Parathyroid adenoma (tissue), 2 donors: ENCODE results near the gene LY6G5C.

Experiments
- H2AFZ ChIP-seq: fragments of 300-600 bp; sonication (generic); one replicate; pipeline ENCODE4 v1.7.0; 2017; ENCODE audit warnings: antibody characterized with exemption, mild to moderate bottlenecking
- H3K27ac ChIP-seq: fragments of 300-600 bp; sonication (generic); one replicate; pipeline ENCODE4 v1.7.0; 2017
- H3K27me3 ChIP-seq: fragments of 300-600 bp; sonication (generic); one replicate; pipeline ENCODE4 v1.7.0; 2017; ENCODE audit warnings: low read length; ENCODE audit not compliant: control insufficient read depth, insufficient read depth
- H3K36me3 ChIP-seq: fragments of 300-600 bp; sonication (generic); one replicate; pipeline ENCODE4 v1.7.0; 2017; ENCODE audit warnings: low read length; ENCODE audit not compliant: control insufficient read depth, insufficient read depth
- H3K4me1 ChIP-seq: fragments of 300-600 bp; sonication (generic); one replicate; pipeline ENCODE4 v1.7.0; 2017; ENCODE audit warnings: control low read depth
- H3K4me2 ChIP-seq: fragments of 300-600 bp; sonication (generic); one replicate; pipeline ENCODE4 v1.7.0; 2017; ENCODE audit warnings: low read length
- H3K4me3 ChIP-seq: fragments of 300-600 bp; sonication (generic); one replicate; pipeline ENCODE4 v1.7.0; 2017; ENCODE audit warnings: low read depth, low read length
- H3K79me2 ChIP-seq: fragments of 300-600 bp; sonication (generic); one replicate; pipeline ENCODE4 v1.7.0; 2017; ENCODE audit warnings: control low read depth
- H3K9ac ChIP-seq: fragments of 300-600 bp; sonication (generic); one replicate; pipeline ENCODE4 v1.7.0; 2017; ENCODE audit warnings: mild to moderate bottlenecking
- H3K9me3 ChIP-seq: fragments of 300-600 bp; sonication (generic); one replicate; pipeline ENCODE4 v1.7.0; 2017; ENCODE audit warnings: low read length; ENCODE audit not compliant: control insufficient read depth
- TF ChIP-seq, protein P1 (sequence below): fragments of 300-600 bp; sonication (generic); IDR thresholded peaks from one replicate; pipeline ENCODE4 v1.7.0; 2017; ENCODE audit warnings: antibody characterized with exemption, mild to moderate bottlenecking
- donor health status: primary hyperparathyroidism.

The LY6G5C gene

DNA sequence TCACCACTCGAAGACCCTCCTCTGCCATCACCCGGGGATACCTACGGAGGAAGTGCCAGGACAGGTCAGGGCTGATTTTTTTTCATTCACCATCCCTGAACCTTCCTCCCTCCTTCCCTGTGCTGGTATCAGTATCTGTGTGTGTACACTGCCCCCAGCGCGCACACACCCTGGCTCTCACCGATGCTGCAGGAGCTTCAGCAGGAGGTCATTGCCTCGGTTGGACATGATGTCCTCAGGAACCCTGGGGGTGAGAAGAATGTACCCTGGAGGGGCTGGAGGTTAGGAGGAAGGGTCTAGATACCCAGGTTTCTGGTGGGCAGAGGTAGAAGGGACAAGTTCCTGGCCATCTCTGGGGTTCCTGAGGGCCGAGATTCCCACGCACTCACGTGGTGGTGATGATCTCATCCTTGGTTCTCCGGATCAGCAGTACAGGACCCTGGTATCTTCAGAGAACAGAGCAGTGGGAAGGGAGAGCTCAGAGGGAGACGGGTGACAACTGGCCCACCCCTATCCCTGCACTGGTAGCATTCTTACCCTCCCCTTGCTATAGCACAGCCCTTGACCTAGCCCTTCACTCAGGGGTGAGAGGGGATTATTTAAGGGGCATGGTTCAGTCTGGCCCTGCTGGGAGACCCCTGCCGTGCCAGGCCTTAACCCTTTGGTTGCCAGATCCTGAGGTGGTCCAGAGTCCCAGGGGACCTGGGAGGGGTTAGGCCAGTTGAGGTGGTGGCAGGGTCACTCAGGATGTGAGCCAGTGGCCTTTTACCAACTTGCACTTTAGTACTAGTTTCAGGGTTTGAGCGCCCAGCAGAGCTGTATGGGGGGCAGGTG, 7.2 kb upstream of the LY6G5C start:
- Histone ChIP-seq H3K4me2 (no peak overlapping the region), H3K27me3 (no peaks in the 10 kb centered on the region), H3K4me1 (no peaks in the 10 kb centered on the region), H2AFZ (no peak overlapping the region), H3K79me2 (no peaks in the 10 kb centered on the region), H3K4me3 (no peak overlapping the region), H3K27ac (no peak overlapping the region), H3K9me3 (no peaks in the 10 kb centered on the region), H3K9ac (no peak overlapping the region), H3K36me3 (no peaks in the 10 kb centered on the region)
- TF ChIP-seq, protein P1, sequence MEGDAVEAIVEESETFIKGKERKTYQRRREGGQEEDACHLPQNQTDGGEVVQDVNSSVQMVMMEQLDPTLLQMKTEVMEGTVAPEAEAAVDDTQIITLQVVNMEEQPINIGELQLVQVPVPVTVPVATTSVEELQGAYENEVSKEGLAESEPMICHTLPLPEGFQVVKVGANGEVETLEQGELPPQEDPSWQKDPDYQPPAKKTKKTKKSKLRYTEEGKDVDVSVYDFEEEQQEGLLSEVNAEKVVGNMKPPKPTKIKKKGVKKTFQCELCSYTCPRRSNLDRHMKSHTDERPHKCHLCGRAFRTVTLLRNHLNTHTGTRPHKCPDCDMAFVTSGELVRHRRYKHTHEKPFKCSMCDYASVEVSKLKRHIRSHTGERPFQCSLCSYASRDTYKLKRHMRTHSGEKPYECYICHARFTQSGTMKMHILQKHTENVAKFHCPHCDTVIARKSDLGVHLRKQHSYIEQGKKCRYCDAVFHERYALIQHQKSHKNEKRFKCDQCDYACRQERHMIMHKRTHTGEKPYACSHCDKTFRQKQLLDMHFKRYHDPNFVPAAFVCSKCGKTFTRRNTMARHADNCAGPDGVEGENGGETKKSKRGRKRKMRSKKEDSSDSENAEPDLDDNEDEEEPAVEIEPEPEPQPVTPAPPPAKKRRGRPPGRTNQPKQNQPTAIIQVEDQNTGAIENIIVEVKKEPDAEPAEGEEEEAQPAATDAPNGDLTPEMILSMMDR = no peak

- Histone ChIP-seq H3K4me1 (no peaks in the 10 kb centered on the region), H3K4me3 (no peak overlapping the region), H3K27ac (no peak overlapping the region), H3K27me3 (no peaks in the 10 kb centered on the region), H3K9me3 (no peaks in the 10 kb centered on the region), H2AFZ (no peak overlapping the region), H3K36me3 (no peaks in the 10 kb centered on the region), H3K4me2 (no peak overlapping the region), H3K79me2 (no peaks in the 10 kb centered on the region), H3K9ac (no peak overlapping the region)
- TF ChIP-seq, protein P1 = no peak
Observed at GRCh38 chr6:31687321-31687720, 6.5 kb upstream of the LY6G5C start.

GRCh38 chr6:31686483-31686882, 5.6 kb upstream of the LY6G5C start:
- no peak overlapping the region for H3K4me2 ChIP-seq
- H3K27ac ChIP-seq = no peak overlapping the region
- H3K36me3 ChIP-seq = no peaks in the 10 kb centered on the region
- H3K4me3 ChIP-seq = no peak overlapping the region
- TF ChIP-seq, protein P1 = no peak
- no peaks in the 10 kb centered on the region for H3K9me3 ChIP-seq
- no peaks in the 10 kb centered on the region for H3K79me2 ChIP-seq
- H3K4me1 ChIP-seq = no peaks in the 10 kb centered on the region
- no peak overlapping the region for H3K9ac ChIP-seq
- no peak overlapping the region for H2AFZ ChIP-seq
- H3K27me3 ChIP-seq = no peaks in the 10 kb centered on the region

- Histone ChIP-seq H3K4me1 (peaks cover 9% of the 10 kb centered on the region), H3K36me3 (no peaks in the 10 kb centered on the region), H3K4me2 (peak overlapping the region; percentile 47), H3K9me3 (no peaks in the 10 kb centered on the region), H3K79me2 (no peaks in the 10 kb centered on the region), H2AFZ (peak overlapping the region; percentile 82), H3K27ac (peak overlapping the region; percentile 66), H3K4me3 (peak overlapping the region; percentile 60), H3K9ac (no peak overlapping the region), H3K27me3 (no peaks in the 10 kb centered on the region)
- TF ChIP-seq, protein P1 = no peak
Observed at GRCh38 chr6:31683591-31683990, 2.7 kb upstream of the LY6G5C start.
